NCI-H2081 treated with DMSO at 0.1 percent for 48 hours (cell line): ENCODE data around the gene TXNDC2.
A peak's percentile ranks its signal among the peaks of the same experiment; 100 is the strongest.

Experiments used
- DNase-seq: peaks from one replicate; lab custom pipeline; 2025; lab: John Stamatoyannopoulos, UW

The TXNDC2 gene

GRCh38 chr18:9913526-9914333 is 28.0 kb downstream of the TXNDC2 start, which contains the start of gene VAPA:
TSS of gene VAPA (plus strand) at chr18:9914016. CDS start at chr18:9914257, 241 bp downstream.
- peak; percentile 83 for DNase-seq

DNA sequence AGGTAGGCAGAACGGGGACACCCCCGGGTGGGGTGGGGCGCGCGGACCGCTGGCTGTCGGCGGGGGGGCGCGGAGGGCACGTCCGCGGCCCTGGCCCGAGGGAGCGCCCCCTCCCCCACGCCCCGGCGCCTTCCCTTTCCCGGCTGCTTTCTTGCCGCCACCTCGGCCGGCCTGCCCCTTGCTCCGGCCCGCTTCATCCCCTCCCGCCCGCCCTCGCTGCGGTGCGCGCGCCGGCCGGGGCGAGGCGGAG is 28.5 kb downstream of the TXNDC2 start:
- no peak for DNase-seq

GRCh38 chr18:9914584-9915290 is 29.0 kb downstream of the TXNDC2 start:
- no peak for DNase-seq

DNA sequence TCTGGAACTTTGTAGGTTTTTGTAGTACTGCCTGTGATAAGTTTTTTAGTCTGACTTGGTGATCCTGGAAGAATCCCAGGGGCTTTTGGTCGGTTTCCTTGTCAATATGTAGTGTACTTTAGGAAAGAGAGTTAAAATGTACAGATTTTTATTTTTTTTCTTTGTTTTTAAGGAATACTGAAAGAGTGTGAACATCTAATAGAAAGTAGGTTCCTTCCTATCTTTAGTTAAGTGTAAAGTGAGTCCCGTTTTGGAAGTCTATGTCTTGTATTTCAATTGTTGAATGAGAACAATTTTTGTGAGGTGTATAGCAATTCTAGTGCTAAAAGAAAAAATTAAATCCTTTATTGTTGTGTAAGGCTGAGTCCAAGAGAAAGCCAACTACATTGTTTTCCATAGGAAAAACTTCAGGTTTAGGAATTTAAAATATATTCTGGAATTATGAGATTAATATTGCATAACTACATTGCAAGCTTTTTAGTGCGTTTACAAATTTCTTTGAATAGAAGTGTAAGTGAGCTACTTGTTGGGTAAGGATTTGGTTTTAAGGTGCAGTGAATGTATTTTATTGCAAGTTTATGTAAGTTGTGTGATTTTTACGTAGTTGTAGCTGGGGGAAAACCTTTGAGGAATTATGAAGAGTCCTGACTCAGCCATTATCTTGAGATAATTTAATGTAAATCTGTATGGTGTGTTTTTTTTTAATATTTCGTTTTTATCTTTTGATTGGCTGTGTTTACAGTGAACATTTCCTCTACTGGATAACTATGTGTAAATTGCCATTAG is 29.7 kb downstream of the TXNDC2 start:
- no peak for DNase-seq

GRCh38 chr18:9916077-9916639 is 30.4 kb downstream of the TXNDC2 start:
- no peak for DNase-seq

DNA sequence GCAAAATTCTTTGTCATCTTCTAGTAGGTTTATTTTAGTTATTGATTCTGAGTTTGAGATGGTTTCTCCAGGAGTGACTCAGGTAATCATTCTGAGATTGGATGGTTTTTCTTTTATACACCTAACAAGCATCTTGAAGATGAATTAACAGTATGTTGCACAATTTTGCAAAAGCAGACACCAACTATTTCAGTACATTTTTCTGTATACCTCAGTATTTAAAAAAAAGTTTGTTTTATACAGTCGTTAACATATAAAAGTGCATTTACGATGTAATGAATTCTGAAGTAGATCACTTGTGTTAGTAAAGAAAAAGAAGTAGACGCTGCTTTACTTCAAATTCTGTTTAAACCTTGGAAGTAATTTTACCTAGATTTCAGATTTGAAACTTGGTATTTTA is 31.0 kb downstream of the TXNDC2 start:
- no peak for DNase-seq

GRCh38 chr18:9918016-9918680 is 32.4 kb downstream of the TXNDC2 start:
- DNase-seq: no peak

DNA sequence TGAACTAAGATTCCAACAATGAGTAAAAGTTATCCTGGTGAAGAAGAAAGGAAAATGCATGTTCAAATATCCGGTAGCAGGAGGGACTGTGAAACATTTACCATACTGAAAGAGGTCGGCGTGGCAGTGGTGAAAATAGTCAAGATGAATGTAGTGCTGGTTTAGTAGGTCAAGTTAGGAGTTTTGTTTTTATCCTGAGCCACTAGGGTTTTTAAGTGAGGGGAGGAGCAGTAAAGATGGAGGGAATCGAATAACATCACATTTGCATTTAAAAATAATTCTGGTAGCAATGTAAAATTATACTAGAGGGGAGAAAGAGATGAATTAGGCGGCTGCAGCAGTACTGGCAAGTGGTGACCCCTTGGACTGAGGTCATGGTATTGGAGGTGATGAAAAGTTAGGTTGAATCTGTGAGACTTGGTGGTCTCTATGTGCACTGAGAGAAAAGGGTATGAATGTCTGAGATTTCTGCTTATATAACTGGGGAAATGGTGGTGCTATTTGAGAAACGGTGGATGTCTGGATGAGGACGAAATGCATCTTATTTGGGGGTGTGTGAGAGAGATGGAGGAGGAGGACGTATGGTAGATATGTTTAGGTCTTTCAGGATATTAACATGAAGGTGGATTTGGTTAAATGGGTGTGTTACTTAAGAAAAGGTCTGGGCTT is 33.9 kb downstream of the TXNDC2 start:
- no peak for DNase-seq

DNA sequence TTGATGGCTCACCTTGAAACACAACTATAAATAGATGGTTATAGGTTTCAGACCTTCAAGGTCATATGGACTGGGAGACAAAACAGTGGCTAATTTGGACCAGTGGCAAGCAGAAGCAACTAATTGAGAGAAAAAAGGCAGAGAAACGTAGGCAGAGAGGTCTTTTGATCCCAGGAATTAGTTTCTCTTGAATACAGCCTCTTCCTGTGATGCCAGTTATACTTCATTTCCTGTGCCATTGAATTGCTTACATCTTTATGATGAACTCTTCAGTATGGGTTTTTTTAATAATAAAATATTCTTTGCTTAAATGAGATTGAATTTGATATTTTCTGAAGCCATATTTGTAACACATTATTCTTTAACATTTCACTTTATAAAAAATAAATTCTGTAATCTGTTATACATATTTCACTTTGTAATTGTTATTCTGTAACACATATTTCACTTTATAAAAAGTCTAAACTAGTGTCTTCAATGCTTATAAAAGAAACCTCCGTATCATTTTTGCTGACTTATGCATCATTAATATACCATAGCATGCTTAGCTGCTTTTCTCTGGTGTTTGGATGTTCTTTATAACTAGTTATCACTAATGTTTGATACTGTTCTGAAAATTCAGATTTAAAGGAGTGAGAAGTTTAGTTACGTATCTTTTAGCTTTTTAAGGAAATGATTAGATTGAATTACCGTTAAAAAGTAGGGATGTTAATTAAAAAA is 37.0 kb downstream of the TXNDC2 start:
- no peak for DNase-seq

- no peak for DNase-seq
Observed at GRCh38 chr18:9924371-9924943, 38.7 kb downstream of the TXNDC2 start.

DNA sequence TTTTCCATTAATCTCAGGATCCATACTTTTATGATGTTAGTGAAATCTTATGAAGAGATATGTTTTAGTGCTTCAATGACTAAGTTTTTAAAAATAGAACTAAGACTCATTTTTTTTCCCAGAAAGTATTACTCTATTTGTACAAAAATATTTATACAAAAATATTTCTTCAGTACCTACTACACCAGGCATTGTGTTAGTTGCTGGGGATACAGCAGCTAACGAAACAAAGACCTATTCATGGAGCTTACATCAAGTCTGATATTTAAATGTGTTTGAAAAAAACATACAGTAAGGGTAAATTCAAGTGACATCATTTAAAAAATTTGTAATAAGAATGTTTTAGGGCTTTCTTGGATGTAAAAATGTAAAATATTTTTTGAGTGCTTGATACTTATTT is 39.6 kb downstream of the TXNDC2 start:
- no peak for DNase-seq

GRCh38 chr18:9925795-9926194 is 40.0 kb downstream of the TXNDC2 start:
- DNase-seq: no peak

DNA sequence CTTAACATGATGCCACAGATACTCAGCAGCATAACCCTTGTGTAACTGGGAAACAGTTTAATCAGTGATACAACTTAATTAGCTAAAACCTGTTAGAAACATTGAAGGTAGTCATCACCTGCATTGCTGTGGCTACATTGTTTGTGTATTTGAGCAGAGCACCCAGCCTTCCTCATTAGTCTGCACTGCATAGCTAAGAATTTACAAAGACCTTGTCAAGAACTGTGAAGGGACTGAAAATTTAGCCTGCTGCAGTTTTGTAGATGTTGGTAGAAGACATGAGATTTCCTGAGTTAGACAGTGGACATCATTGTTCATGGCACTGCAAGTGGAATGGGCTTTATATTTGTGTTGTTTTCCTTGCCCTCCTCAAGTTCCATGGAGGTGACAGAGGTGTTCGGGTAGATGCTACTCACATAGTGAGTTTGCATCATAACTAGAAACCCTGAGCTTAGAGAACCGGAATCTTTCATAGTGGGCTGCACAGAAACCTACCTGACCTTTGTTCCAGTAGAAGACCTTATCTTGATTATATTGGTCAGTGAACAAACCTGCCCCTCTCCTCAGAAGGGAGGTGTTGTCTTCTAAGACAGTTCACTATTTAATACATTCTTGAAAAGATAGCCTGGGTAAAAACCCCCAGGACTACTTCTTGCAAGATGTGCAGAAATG is 40.6 kb downstream of the TXNDC2 start:
- DNase-seq: no peak

GRCh38 chr18:9926977-9927376 is 41.2 kb downstream of the TXNDC2 start:
- DNase-seq: no peak

DNA sequence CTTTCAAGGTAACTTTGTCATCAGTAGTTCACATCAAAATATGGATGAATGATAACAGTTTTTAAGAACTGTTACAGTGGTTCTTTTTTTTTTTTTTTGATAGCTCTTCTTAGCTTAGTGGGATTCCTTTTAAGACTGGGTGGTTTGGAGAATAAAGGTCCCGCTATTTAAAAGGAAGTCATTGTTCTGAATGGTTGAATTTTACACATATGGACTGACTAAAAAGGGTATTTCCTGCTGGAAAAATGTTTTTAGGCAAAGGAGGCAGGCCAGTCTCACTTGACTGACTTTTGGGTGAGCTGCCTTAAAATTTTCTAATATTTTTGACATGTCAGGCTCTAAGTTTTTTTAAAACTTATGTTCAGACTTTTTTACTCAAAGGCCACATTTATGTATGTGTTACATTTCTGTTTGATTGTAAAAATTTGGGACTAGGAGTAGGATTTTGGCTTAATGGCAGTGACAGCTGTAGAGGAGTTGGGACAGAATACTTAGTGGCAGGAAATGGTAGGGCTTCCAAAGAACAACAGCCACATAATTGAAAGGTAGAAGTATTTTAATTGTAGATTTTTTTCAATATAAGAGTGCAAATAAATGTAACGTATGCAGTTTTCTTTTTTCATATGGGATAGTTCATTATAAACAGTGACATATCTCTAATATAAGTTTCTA is 41.8 kb downstream of the TXNDC2 start:
- no peak for DNase-seq

- DNase-seq: no peak
Observed at GRCh38 chr18:9928646-9929259, 43.0 kb downstream of the TXNDC2 start.

- DNase-seq: no peak
Observed at GRCh38 chr18:9930299-9930884, 44.6 kb downstream of the TXNDC2 start.

DNA sequence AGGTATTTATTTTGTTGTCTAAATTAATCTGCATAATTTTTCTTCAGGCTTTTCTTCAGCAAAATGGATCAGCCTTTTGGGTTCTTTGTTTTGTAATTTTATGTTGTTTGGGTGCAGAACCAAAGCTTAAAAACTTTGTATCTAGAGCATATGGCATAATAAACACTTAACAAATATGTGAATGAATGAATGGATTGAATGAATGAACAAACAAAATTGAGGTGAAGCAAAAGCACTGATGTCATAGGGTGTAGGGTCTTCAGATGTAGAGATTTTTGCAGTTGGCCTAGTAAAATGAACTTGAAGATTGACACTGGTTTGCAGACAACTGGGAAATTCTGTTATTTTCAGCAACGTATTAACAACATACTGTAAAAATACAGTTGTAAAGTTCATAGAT is 45.4 kb downstream of the TXNDC2 start:
- DNase-seq: no peak
